Activated CD8-positive, alpha-beta memory T cell treated with anti-CD3 and anti-CD28 coated beads for 1 hour (primary cell): ENCODE data around the gene EGFL8.
"Not testable (repeated sequence)": the region's sequence is repeated elsewhere in the genome, so short reads cannot be mapped to it uniquely, and the experiment has no call there.

ENCODE experiments used
- DNase-seq, 2 donors: peaks; one replicate each; pipeline ENCODE4 v3.0.0-alpha.2; 2020; ENCODE audit warnings: low read depth in 1 of 2; ENCODE audit errors: extremely low read depth in 1 of 2

The EGFL8 gene

DNA sequence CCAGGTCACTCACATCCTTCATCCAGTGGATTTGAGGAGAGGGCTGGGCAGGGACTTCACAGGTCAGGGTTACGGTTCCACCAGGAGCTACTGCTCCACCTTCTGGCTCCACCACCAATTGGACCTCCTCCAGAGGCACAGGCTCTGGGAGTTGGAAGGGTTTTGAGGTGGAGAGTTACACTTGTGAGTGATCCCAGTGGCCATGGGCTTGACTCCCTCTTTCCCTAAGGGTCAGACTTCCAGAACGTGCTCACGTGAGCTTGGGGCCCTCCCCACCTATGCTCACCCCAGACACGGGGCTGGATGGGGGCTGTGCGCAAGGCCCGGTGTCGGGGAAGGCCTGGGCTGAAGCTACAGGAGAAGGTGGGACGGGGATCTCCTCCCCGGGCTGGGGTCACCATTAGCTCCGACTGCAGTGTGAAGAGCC, 18.2 kb downstream of the EGFL8 start:
- DNase-seq = no peak

DNA sequence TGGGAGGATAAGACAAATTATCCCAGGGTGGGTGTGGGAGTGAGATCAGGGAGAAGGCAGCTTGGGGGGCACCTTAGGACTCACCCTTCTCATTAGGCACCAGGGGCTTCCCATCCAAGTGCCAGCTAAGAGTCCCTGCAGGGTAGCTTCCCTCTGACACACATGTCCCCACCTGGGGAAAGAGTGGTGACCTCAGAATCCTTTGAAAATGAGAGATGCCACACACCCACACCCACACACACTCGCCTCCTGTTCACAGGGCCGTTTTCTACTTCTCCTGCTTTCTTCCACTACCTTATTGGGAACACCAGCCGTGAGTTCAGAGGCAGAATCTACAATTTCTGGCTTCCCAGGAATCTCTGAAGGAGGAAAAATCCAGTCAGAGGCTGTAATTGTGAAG, 18.6 kb downstream of the EGFL8 start:
- no peak for DNase-seq

- DNase-seq = no peak
Measured at GRCh38 chr6:32183483-32184083, 19.2 kb downstream of the EGFL8 start.

DNA sequence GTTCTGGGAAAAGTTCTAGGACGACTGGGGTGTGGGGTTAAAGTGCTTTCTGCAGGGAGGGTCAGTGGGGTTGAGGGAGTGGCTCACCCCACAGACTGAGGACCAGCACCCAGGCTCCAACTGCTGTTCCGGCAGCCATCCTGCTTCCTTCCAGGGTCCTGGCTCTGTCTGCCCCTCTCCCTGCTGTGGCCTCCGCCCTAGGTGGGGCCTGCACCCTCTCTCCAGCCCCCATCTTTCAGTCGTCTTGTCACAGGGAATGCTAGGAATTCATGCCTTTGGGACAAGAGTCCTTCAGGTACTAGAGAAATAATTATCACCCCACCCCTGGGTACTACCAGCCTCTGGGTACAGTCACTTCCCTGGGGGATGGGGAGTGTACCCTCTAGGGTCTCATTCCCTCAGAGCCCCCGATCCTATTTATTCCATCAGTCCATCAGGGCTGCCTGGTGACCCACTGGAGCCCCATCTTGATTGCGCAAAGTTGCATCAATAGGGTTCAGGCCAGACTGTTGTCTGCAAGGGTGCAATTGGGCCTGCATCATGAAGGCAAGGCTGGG, 19.8 kb downstream of the EGFL8 start, which contains the start of gene AGER:
TSS of gene AGER (minus strand) at position 170 of the 557 bp plus-strand sequence. CDS start at position 139, 31 bp downstream.
- no peak for DNase-seq

DNA sequence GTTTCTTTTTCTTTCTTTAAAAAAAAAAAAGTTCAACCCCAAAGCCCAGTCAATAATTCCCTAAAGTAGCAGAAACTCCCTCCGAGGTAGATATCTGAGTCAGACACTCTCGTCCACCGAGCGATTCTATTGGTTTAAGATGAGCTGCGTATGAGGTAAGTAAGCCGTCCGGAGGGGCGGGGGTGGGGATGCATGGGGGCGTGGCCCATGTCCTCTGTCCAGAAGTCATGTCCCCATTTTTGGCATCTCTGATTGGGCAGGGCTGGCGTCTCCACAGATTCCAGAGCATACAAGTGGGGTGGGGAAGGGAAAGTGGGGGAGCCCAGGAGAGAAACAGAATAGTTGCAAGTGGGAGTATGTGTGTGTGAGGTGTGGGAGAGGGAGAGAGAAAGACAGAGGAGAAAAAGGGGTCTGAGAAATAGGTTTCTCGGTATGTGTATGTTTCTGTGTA, 21.3 kb downstream of the EGFL8 start:
- not testable (repeated sequence) for DNase-seq

DNA sequence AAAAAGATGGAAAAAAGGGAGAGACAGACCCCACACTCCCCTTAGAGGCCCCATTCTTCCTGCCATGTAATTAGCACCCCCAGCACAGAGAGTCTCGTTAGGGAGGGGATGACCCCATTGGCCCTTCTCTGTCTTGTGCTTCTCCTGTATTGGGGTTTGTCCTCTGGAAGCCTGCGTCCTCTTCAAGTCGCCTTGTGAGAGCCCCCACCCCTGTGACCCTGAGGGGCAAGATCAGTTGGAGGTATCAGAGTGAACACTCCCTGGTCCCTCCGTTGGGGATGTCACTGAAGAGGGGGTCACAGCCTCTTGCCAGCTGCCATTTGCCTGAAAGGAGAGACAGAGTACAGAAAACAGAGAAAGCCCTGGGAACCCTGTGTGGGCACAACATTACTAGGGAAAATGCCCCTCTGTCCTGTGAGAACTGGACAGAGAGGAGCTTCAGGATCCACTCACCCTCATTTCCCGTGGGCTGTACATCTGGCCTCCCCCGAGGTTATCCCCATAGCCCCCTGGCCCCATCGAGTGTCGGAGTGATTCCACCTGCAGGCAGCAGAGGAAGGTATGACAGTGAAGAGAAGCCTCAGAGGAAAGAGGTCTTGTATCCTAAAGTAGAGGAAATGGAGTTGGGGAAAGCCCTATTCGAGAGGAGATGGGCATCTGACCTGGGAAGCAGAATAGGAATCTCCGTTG, 21.9 kb downstream of the EGFL8 start:
- DNase-seq = not testable (repeated sequence)

- no peak for DNase-seq
Measured at GRCh38 chr6:32187009-32187709, 22.8 kb downstream of the EGFL8 start.

- not testable (repeated sequence) for DNase-seq
Measured at GRCh38 chr6:32187725-32188380, 23.5 kb downstream of the EGFL8 start.

GRCh38 chr6:32188381-32189068, 24.1 kb downstream of the EGFL8 start:
- no peak for DNase-seq

DNA sequence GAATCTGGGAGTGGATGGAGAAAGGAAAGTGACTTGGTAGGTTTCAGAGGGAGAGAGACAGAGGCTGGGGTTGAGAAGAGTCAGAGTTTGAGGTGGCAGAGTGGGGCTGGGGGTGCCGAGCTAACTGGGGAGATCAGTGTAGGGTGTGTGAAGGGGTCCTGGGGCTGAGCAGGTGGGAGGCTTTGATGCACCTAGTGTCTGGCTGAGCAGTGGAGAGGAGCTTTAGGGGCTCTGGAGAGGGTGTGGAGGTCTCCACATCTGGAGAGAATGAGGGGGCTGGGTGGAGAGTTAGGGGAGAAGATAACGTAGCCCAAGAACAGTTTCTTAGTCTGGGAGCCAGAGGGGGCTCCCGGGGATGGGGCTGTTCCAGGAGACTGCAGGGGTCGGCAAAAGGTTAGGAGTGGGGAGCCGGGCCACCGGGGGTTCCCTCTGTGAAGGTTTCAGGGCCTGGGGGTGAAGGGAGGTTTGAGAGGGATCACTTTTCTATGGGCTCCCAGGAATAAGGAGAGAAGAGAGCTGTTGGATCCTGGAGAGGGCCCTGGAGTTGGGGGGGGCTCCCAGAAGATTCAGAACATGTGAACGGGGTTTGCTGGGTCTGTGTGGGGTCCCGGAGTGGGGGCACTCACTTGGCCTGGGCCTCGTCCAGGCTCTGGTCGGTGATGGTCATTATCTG, 24.8 kb downstream of the EGFL8 start:
- no peak for DNase-seq

- no peak for DNase-seq
Measured at GRCh38 chr6:32189742-32190053, 25.3 kb downstream of the EGFL8 start.

DNA sequence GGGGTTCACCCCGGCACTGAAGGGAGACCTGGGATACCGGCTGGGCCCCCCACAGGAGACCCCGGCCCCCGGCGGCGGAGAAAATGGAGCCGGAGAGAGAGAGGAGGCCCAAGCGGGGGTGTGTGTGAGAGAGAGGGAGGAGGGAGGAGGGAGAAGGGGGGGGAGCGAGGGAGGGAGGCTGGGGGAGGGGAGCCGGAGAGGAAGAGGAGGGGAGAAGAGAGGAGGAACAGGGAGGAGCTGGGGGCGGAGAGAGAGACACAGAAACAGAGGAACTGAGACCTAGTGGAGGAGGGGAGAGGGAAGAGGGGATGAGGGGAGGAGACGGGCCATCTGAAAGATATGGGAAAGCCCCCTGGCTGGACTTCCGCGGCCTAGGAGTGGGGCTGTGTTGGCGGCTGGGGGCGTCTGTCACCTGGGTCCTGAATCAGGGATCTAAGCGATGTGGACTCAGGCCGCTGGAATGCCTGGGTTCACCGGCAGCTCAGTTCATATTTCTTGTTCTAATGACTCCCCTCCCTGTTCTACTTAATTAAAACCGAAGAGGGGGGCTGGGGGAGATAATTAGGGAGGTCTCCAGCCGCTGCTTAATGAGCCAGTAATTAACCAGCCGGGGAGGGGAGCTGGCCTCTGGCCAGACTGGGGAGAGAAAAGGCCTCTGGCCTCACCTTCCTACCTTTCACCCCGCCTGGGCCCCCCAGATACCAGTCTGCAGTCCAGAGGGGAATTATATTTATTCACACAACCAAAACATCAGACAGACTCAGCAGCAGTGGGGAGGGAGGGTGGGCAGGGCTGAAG, 25.9 kb downstream of the EGFL8 start, which contains the start of gene PBX2:
TSS of gene PBX2 (minus strand) at position 149 of the 798 bp plus-strand sequence. CDS start 287 bp downstream, outside the sequence.
- DNase-seq = peak; percentile 57 to 72

- no peak for DNase-seq
Measured at GRCh38 chr6:32190911-32191677, 26.7 kb downstream of the EGFL8 start.

- no peak for DNase-seq
Measured at GRCh38 chr6:32191696-32192607, 27.6 kb downstream of the EGFL8 start.

- peak in 1 of 2 donors; percentile 42 for DNase-seq
Measured at GRCh38 chr6:32192608-32193039, 28.2 kb downstream of the EGFL8 start, which contains the start of gene GPSM3. Gene GPSM3, minus strand, starts transcription at chr6:32192643. Its CDS starts 130 bp downstream, at chr6:32192513.

DNA sequence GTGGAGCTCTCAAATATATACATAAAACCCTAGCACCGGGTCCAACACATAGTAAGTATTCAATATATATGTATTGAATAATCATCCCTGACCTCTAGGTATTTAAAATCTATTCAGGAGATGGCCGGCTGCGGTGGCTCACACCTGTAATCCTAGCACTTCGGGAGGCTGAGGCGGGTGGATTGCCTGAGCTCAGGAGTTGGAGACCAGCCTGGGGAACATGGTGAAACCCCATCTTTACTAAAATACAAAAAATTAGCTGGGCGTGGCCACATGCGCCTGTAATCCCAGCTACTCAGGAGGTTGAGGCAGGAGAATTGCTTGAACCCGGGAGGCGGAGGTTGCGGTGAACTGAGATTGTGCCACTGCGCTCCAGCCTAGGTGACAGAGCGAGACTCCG, 28.7 kb downstream of the EGFL8 start:
- DNase-seq = not testable (repeated sequence)

DNA sequence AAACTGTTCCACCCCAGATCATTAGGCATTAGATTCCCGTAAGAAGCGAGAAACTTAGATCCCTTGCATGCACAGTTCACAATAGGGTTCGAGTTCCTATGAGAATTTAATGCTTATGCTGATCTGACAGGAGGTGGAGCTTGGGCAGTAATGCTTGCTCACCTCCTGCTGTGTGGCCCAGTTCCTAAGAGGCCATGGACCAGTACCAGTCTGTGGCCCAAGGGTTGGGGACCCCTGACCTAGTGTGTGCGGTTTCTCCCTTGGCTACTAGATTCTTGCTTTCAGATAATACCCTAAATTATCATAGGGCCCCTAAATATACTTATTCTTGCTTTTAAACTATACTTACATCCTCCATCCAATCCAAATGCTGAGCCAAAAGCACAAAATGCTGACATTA, 30.0 kb downstream of the EGFL8 start:
- no peak for DNase-seq
